GM21619 (cell line): ENCODE measurements around the gene PDCD2.
A peak's percentile ranks its signal among the peaks of the same experiment; 100 is the strongest.
"Not testable (repeated sequence)": the region's sequence is repeated elsewhere in the genome, so short reads cannot be mapped to it uniquely, and the experiment has no call there.

Experiments used
- ATAC-seq: cut with Tn5 transposase; IDR thresholded peaks from one replicate; pipeline ENCODE4 v1.9.1; 2021; ENCODE audit not compliant: unreplicated experiment

PDCD2 gene

GRCh38 chr6:170584181-170584953, at the start of gene PDCD2:
Gene PDCD2, minus strand, starts transcription at chr6:170584637. Its CDS starts 56 bp downstream, at chr6:170584581.
- ATAC-seq = peak; percentile 97

- not testable (repeated sequence) for ATAC-seq
These were observed 31.6 kb upstream of the PDCD2 start for GRCh38 chr6:170616020-170616554.

GRCh38 chr6:170612256-170612804, 27.9 kb upstream of the PDCD2 start:
- peak; percentile 89 for ATAC-seq

- ATAC-seq = not testable (repeated sequence)
These were observed 24.8 kb upstream of the PDCD2 start for GRCh38 chr6:170609225-170609624.

GRCh38 chr6:170605574-170606259, 21.3 kb upstream of the PDCD2 start:
- no peak for ATAC-seq

GRCh38 chr6:170597278-170597677, 12.8 kb upstream of the PDCD2 start:
- no peak for ATAC-seq

GRCh38 chr6:170596426-170596825, 12.0 kb upstream of the PDCD2 start:
- no peak for ATAC-seq

- no peak for ATAC-seq
These were observed 6.3 kb upstream of the PDCD2 start for GRCh38 chr6:170590725-170591124.

- peak; percentile 30 for ATAC-seq
These were observed 589 bp upstream of the PDCD2 start for GRCh38 chr6:170584954-170585498.

- ATAC-seq = no peak
These were observed 669 bp downstream of the PDCD2 start for GRCh38 chr6:170583756-170584180.

- no peak for ATAC-seq
These were observed 5.5 kb downstream of the PDCD2 start for GRCh38 chr6:170578909-170579308.

- no peak for ATAC-seq
These were observed 9.2 kb downstream of the PDCD2 start for GRCh38 chr6:170575250-170575649.

GRCh38 chr6:170572704-170573466, 11.6 kb downstream of the PDCD2 start:
- no peak for ATAC-seq

- ATAC-seq = no peak
These were observed 19.4 kb downstream of the PDCD2 start for GRCh38 chr6:170564936-170565530.

- no peak for ATAC-seq
These were observed 22.9 kb downstream of the PDCD2 start for GRCh38 chr6:170561555-170561954.

- no peak for ATAC-seq
These were observed 29.1 kb downstream of the PDCD2 start for GRCh38 chr6:170555305-170555704.

- ATAC-seq = no peak
These were observed 29.7 kb downstream of the PDCD2 start for GRCh38 chr6:170554796-170555137.

GRCh38 chr6:170554013-170554795, 30.2 kb downstream of the PDCD2 start, which contains the start of gene TBP:
Gene TBP, plus strand, starts transcription at chr6:170554369. Its CDS starts 2,661 bp downstream, at chr6:170557030.
- peak; percentile 96 for ATAC-seq

GRCh38 chr6:170553534-170554012, 30.9 kb downstream of the PDCD2 start:
- ATAC-seq = peak; percentile 23
